ENCODE data around the gene WDPCP.

DNA sequence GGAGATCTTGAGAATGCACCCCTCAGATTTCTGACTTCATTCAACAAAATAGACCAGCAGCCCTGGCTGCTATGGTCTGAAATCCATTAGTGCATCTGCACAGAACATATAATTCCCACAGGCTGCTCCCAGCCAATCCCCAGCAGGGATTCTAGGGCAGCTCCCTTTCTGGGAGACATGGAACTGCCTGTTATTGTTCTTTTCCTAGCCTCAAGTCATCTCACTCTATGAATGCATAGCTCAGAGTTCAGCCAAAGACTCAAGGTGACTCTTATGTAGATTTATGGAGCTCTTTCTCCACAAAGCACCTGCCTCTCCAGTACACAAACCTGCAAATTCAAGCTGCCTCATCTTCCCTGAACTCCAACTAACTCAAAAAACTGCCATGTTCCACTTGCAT is 241.9 kb downstream of the WDPCP start:
- TF ChIP-seq POLR2A (IDR thresholded peaks at IDR 0.05; ENCODE audit: low read depth, low read length) (no peak), POLR2AphosphoS5 (IDR thresholded peaks at IDR 0.05; ENCODE audit: low read depth, low read length) (no peak)
